ENCODE results near the gene ZNF776.
"Not testable (repeated sequence)": the region's sequence is repeated elsewhere in the genome, so short reads cannot be mapped to it uniquely, and the experiment has no call there.

The ZNF776 gene

GRCh38 chr19:57746580-57747471 lies at the start of gene ZNF776:
Gene ZNF776 (plus strand): TSS chr19:57746815. CDS start chr19:57747059, 244 bp downstream.
- peak; percentile 72 to 77 for DNase-seq (ENCODE audit: low read depth in 2 of 2)

DNA sequence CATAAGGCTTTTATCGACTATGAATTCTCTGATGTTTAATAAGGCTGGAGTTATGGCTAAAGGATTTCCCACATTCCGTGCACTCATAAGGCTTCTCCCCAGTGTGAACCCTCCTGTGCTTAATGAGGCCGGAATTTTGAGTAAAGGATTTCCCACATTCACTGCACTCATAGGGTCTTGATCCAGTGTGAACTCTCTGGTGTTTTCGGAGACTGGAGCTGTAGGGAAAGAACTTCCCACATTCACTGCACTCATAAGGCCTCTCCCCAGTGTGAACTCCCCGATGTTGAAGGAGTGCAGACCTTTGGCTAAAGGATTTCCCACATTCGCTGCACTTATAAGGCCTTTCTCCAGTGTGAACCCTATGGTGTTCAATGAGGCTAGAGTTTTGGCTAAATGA lies 45.0 kb upstream of the ZNF776 start:
- DNase-seq (ENCODE audit: low read depth in 2 of 2): no peak

GRCh38 chr19:57706346-57706745 lies 40.3 kb upstream of the ZNF776 start:
- no peak for DNase-seq (ENCODE audit: low read depth in 2 of 2)

GRCh38 chr19:57708641-57709361 lies 37.8 kb upstream of the ZNF776 start, which contains the start of gene ZNF154:
Gene ZNF154 (minus strand): TSS chr19:57709204. CDS start chr19:57708971, 233 bp downstream.
- DNase-seq (ENCODE audit: low read depth in 2 of 2): peak; percentile 19 to 30

DNA sequence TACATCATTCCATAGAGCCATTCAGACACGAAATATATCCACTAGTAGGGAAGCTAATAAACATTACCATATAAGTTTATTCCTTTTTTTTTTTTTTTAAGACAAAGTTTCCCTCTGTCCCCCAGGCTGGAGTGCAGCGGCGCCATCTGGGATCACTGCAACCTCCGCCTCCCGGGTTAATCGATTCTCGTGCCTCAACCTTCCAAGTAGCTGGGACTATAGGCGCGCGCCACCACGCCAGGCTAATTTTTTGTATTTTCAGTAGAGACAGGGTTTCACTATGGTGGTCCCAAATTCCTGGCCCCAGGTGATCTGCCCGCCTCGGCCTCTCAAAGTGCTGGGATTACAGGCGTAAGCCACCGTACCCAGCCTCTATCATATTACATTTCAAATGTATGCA lies 37.0 kb upstream of the ZNF776 start:
- DNase-seq (ENCODE audit: low read depth in 2 of 2): no peak

DNA sequence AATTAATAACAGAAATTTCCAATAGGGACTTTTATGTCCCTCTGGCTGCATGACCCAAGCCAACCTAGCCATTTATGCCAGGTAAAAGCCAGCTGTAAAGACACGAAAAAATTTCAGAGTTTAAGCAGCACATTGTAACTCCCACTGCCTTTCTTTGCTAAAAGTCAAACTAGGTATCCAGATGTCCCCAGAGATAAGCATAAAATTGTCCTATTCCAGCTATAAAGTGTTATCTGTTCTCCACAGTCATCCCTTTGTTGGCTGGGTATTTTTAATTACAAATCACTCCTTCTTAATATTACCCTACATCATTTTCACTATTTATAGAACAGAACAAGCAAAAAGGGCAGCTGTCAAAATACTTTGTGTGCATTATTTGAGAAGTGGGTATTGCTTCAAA lies 34.4 kb upstream of the ZNF776 start:
- no peak for DNase-seq (ENCODE audit: low read depth in 2 of 2)

DNA sequence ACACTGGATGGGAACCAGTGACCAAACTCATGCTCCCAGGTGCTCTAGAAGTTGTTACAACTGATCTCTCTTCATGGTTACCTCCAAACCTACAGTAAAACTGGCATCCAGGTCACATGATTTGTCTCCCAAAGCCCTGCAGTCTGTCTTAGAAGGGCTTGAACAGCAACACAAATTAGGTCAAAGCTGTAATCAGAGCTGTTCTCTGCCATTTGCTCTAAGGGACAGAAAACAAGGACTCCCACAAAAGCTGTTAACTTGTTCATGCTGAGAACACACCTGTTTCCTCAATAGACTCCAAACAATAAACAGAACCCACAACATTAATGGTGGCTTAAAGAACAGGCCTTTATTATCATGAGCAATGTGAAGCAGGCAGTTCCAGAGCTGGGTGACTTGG lies 27.2 kb upstream of the ZNF776 start:
- DNase-seq (ENCODE audit: low read depth in 2 of 2): no peak

DNA sequence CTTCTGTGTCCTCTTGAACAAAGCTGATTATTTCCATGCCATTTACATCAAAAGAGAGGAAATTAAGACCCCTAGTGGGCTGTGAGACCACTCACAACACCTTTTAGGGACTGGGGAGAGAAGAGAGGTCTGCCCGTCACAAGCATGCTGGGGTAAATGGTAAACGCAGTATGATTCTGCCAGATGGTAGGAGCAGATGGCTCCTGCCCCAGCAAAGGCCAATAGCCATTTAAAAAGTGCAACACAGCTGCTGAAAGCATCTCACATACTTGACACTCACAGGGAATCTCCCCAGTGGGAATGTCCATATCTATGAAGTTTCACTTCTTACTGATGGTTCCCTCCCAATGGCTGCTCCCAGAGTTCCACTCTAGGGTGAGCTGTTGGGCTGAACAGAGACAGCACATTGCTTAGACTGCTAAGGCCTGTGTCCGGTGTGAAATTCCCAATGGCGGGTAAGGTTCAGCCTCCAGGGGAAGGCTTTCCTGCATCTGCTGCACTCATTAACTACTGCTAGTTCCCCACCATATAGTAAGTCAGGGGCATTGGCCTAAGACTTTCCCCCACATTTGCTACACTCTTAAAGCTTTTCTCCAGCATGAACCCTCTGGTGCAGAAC lies 26.6 kb upstream of the ZNF776 start:
- DNase-seq (ENCODE audit: low read depth in 2 of 2): no peak

DNA sequence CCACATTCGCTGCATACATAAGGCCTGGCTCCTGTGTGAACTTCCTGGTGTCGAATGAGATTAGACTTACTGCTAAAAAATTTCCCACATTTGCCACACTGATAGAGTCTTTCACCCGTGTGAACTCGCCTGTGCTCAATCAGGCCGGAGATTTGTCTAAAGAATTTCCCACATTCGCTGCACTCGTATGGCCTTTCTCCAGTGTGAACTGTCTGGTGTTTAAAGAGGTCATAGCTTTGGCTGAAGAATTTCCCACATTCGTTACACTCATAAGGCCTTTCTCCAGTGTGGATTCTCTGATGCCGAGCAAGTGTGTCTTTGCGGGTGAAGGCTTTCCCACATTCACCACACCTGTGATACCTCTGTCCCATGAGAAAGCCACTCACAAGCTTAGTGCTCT lies 25.7 kb upstream of the ZNF776 start:
- no peak for DNase-seq (ENCODE audit: low read depth in 2 of 2)

DNA sequence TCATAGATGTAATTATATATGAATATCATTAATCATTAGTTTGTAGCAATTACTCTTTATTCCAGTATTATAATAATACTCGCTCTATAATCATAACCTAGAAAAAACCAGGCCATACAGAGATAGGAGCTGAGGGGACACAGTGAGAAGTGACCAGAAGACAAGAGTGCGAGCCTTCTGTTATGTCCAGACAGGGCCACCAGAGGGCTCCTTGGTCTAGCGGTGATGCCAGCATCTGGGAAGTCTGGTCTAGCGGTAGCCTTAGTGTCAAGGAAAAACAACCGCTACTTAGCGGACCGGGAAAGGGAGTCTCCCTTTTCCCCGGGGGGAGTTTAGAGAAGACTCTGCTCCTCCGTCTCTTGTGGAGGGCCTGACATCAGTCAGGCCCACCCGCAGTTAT lies 8.3 kb upstream of the ZNF776 start:
- DNase-seq (ENCODE audit: low read depth in 2 of 2): peak in 1 of 2 donors; percentile 8

DNA sequence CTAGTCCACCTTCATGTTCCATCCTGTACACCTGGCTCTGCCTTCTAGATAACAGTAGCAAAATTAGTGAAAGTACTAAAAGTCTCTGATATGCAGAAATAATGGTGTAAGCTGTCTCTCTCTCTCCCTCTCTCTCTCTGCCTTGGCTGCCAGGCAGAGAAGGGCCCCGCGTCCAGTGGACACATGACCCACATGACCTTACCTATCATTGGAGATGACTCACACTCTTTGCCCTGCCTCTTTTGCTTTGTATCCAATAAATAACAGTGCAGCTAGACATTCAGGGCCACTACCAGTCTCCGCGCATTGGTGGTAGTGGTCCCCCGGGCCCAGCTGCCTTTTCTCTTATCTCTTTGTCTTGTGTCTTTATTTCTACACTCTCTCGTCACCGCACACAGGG lies 7.8 kb upstream of the ZNF776 start:
- DNase-seq (ENCODE audit: low read depth in 2 of 2): not testable (repeated sequence)

GRCh38 chr19:57747472-57747807 lies 825 bp downstream of the ZNF776 start:
- no peak for DNase-seq (ENCODE audit: low read depth in 2 of 2)

DNA sequence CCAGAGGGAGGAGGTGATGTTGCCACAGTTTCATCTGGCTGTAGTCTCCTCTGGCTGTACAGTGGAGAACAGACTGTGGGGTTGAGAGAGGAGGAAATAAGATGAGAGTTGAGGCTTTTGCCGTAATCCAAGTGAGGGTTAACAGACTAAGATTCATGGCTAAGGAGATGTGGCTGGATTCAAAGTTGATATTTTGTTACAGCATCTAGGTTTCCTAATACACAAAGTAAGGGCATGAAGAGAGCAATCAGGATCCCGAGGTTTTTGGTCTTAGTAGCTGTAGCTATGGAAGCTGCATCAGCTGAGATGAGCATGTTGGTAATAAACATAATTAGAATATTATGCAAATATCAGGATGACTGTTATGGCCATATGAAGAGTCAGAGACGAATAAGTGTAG lies 1.4 kb downstream of the ZNF776 start:
- no peak for DNase-seq (ENCODE audit: low read depth in 2 of 2)

- DNase-seq (ENCODE audit: low read depth in 2 of 2): no peak
Observed at GRCh38 chr19:57754091-57754673, 7.6 kb downstream of the ZNF776 start.

GRCh38 chr19:57755031-57755430 lies 8.4 kb downstream of the ZNF776 start:
- DNase-seq (ENCODE audit: low read depth in 2 of 2): no peak

- DNase-seq (ENCODE audit: low read depth in 2 of 2): no peak
Observed at GRCh38 chr19:57757941-57758340, 11.3 kb downstream of the ZNF776 start.

GRCh38 chr19:57759096-57759495 lies 12.5 kb downstream of the ZNF776 start:
- DNase-seq (ENCODE audit: low read depth in 2 of 2): no peak

GRCh38 chr19:57769345-57770131 lies 22.9 kb downstream of the ZNF776 start, which contains the start of gene ZNF586:
Gene ZNF586 (plus strand): TSS chr19:57769676. CDS start chr19:57769843, 167 bp downstream.
- peak; percentile 80 to 81 for DNase-seq (ENCODE audit: low read depth in 2 of 2)

GRCh38 chr19:57771417-57771816 lies 24.8 kb downstream of the ZNF776 start:
- DNase-seq (ENCODE audit: low read depth in 2 of 2): no peak

DNA sequence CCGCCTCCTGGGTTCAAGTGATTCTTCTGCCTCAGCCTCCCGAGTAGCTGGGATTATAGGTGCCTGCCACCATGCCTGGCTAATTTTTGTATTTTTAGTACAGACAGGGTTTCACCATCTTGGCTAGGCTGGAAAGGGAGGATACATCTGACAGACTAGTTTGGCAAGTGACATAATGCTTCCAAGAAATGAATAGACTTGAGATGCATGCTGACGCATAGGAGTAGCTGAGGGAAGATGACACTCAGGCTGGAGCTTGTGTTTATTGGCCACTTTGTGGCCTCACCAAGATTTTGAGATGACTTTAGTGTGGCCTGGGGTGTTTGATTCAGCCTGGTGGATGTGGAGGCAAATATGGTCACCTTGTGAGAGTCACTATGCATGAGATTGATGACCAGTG lies 26.9 kb downstream of the ZNF776 start:
- no peak for DNase-seq (ENCODE audit: low read depth in 2 of 2)

- DNase-seq (ENCODE audit: low read depth in 2 of 2): no peak
Observed at GRCh38 chr19:57776764-57777296, 30.2 kb downstream of the ZNF776 start.

All from stimulated activated CD8-positive, alpha-beta memory T cell treated with anti-CD3 and anti-CD28 coated beads, Interleukin-7, amount 100 ng/mL, for 4 hours (primary cell).